Nasal cavity respiratory epithelium epithelial cell of viscerocranial mucosa (primary cell): ENCODE data around the gene DAZL. TPM values are rescaled to one million over a fixed set of nuclear protein-coding genes. Genes with fewer than 3 reads are reported as not detected.

Experiments used
- total RNA-seq: library from RNA; depleted of rRNA; stranded (reverse); fragments of >200 nt; gene quantifications from 2 replicates; pipeline ENCODE4 v1.2.3, GENCODE V29; 2014

Gene DAZL, protein sequence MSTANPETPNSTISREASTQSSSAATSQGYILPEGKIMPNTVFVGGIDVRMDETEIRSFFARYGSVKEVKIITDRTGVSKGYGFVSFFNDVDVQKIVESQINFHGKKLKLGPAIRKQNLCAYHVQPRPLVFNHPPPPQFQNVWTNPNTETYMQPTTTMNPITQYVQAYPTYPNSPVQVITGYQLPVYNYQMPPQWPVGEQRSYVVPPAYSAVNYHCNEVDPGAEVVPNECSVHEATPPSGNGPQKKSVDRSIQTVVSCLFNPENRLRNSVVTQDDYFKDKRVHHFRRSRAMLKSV
- not detected in 2 replicates for total RNA-seq

DNA sequence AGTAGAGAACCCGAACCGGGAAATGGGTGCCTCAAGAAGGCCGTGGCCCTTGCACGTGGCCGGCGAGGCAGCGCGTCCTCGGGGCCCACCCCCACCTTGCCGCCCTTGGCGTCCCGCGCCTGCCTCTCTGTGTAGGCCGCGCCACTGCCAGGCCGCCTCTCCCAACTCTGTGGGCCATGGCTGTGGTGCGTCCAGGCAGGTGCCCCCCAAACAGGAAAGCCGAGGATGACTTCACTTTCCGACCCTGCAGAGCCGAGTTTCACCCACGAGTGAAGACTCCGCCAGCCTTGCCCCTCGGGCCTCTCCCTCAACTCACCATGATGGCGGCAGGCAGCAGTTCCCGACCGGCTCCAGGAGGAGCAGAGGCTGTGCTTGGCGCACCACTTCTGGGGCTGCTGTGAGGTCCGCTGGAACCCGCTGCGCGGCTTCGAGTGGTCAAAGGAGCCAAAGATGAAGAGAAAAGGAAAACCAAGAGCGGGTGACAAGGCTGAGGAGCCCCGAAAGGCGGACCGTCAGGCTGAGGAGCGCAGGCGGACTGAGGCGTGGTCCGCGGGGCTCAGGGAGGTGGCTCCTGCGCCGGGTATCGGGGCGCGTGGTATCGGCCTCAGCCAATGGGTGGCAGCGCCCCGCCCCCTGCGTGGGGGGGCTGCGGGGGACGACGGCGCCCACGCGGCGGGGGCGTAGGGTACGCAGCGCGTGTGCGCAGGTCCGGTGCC lies at the start of gene DAZL:
DAZL (minus strand) TSS at position 537 of the 716 bp plus-strand sequence; CDS start at position 319, 218 bp downstream.

Other genes starting within 250 kb of the DAZL start
- 14.7 and 22.1 TPM in 2 replicates for gene RFTN1, start 91.7 kb downstream of the DAZL start, total RNA-seq